ENCODE results near the gene TUBGCP5. TPM values are rescaled to one million over a fixed set of nuclear protein-coding genes. Genes with fewer than 3 reads are reported as not detected.
"Not testable (repeated sequence)": the region's sequence is repeated elsewhere in the genome, so short reads cannot be mapped to it uniquely, and the experiment has no call there.

TUBGCP5 gene
- total RNA-seq, 4 donors from 2014 or later, result 11.0 to 21.8 (median 13.6) TPM

DNA sequence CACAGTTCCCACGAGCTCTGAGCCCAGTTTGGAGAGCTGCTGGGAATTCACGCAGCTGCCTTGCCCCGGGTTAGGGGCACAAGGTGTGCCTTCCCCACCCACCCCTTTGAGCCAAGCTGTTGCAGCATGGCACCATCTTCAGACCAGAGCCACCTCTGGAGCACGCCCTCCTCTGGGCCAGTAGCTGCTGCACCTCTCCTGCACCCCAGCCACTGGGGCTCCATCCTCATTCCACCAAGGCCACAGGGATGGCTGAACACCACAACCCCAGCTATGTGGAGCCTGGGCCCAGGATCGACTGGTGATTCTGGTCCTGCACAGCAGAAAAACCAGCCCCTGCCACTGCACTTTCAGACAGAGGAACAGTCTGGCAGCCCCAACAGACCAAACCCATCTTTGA, 25.7 kb downstream of the TUBGCP5 start:
- intact Hi-C loops (cut with DNase I; ENCODE audit: low total_unique reads), result no loop called here
- no peak for TF ChIP-seq POLR2A (IDR thresholded peaks at IDR 0.05)
- TF ChIP-seq, protein P1, sequence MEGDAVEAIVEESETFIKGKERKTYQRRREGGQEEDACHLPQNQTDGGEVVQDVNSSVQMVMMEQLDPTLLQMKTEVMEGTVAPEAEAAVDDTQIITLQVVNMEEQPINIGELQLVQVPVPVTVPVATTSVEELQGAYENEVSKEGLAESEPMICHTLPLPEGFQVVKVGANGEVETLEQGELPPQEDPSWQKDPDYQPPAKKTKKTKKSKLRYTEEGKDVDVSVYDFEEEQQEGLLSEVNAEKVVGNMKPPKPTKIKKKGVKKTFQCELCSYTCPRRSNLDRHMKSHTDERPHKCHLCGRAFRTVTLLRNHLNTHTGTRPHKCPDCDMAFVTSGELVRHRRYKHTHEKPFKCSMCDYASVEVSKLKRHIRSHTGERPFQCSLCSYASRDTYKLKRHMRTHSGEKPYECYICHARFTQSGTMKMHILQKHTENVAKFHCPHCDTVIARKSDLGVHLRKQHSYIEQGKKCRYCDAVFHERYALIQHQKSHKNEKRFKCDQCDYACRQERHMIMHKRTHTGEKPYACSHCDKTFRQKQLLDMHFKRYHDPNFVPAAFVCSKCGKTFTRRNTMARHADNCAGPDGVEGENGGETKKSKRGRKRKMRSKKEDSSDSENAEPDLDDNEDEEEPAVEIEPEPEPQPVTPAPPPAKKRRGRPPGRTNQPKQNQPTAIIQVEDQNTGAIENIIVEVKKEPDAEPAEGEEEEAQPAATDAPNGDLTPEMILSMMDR (IDR thresholded peaks at IDR 0.05), result no peak
- 93% methylated on average over 3 to 4 of the region's 5 CpGs for WGBS, 2 donors
- DNase-seq (ENCODE audit: low spot score in 2 of 2), result no peak
- H3K4me3 ChIP-seq (ENCODE audit: low read depth, poor library complexity, severe bottlenecking), result no peak overlapping the region

DNA sequence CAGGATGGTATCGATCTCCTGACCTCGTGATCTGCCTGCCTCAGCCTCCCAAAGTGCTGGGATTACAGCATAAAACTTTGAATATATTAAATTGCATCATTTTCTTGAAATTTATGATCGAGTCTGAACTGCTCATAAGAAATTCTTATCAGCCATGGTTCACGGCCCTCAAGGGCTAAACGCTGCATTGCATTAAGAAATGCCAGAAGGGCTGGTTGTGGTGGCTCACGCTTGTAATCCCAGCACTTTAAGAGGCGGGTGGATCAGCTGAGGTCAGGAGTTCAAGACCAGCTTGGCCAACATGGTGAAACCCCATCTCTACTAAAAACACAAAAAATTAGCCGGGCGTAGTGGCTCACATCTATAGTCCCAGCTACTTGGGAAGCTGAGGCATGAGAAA, 26.8 kb downstream of the TUBGCP5 start:
- H3K4me3 ChIP-seq (ENCODE audit: low read depth, poor library complexity, severe bottlenecking); intact Hi-C loops (cut with DNase I; ENCODE audit: low total_unique reads): not testable (repeated sequence)
- peak in 1 of 2 donors; percentile 36 for DNase-seq (ENCODE audit: low spot score in 2 of 2)
- 93 to 97% methylated on average over 9 of the region's 9 CpGs for WGBS, 2 donors

GRCh38 chr15:23003736-23004135, 35.6 kb downstream of the TUBGCP5 start:
- intact Hi-C loops (cut with DNase I; ENCODE audit: low total_unique reads), result no loop called here
- DNase-seq (ENCODE audit: low spot score in 2 of 2), result peak in 1 of 2 donors; percentile 53
- H3K4me3 ChIP-seq (ENCODE audit: low read depth, poor library complexity, severe bottlenecking), result no peak overlapping the region
- TF ChIP-seq, protein P1 (IDR thresholded peaks at IDR 0.05), result no peak
- no peak for TF ChIP-seq POLR2A (IDR thresholded peaks at IDR 0.05)
- 97 to 98% methylated on average over 5 of the region's 5 CpGs for WGBS, 2 donors

GRCh38 chr15:23002920-23003319, 36.4 kb downstream of the TUBGCP5 start:
- WGBS, 2 donors, result 92 to 93% methylated on average over 2 of the region's 2 CpGs
- intact Hi-C loops (cut with DNase I; ENCODE audit: low total_unique reads), result no loop called here
- no peak for TF ChIP-seq POLR2A (IDR thresholded peaks at IDR 0.05)
- TF ChIP-seq, protein P1 (IDR thresholded peaks at IDR 0.05), result no peak
- no peak overlapping the region for H3K4me3 ChIP-seq (ENCODE audit: low read depth, poor library complexity, severe bottlenecking)
- peak in 1 of 2 donors; percentile 14 for DNase-seq (ENCODE audit: low spot score in 2 of 2)

DNA sequence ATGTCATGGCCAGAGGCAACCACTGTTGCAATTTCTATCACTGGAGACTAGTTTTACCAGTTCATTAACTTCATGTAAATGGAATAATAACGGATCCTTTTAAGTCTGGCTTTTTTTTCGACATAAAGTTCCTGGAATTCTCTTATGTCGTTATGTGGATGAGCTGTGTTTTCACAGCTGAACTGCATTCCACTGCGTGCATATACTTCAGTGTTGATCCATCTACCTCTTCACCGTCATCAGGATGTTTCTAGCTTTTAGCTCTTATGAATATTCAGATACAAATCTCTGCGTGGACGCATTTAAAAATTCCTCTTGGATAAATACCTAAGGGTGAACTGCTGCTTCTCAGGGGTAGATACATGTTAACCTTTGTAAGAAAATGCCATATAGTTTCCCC, 43.6 kb downstream of the TUBGCP5 start:
- no peak overlapping the region for H3K4me3 ChIP-seq (ENCODE audit: low read depth, poor library complexity, severe bottlenecking)
- intact Hi-C loops (cut with DNase I; ENCODE audit: low total_unique reads), result no loop called here
- WGBS, 2 donors, result 51 to 79% methylated on average over 7 of the region's 7 CpGs
- no peak for DNase-seq (ENCODE audit: low spot score in 2 of 2)
- no peak for TF ChIP-seq POLR2A (IDR thresholded peaks at IDR 0.05)
- TF ChIP-seq, protein P1 (IDR thresholded peaks at IDR 0.05), result no peak

GRCh38 chr15:22992024-22992326, 47.4 kb downstream of the TUBGCP5 start:
- intact Hi-C loops (cut with DNase I; ENCODE audit: low total_unique reads), result no loop called here
- no peak for TF ChIP-seq POLR2A (IDR thresholded peaks at IDR 0.05)
- TF ChIP-seq, protein P1 (IDR thresholded peaks at IDR 0.05), result no peak
- DNase-seq (ENCODE audit: low spot score in 2 of 2), result peak in 1 of 2 donors; percentile 20
- H3K4me3 ChIP-seq (ENCODE audit: low read depth, poor library complexity, severe bottlenecking), result no peak overlapping the region
- 61 to 84% methylated on average over 5 of the region's 5 CpGs for WGBS, 2 donors
